PC-9 (cell line): ENCODE results near the gene CNTNAP5.

Source experiments
- CTCF ChIP-seq: fragments of 200-600 bp; sonication (generic); conservative IDR thresholded peaks from 2 replicates; pipeline ENCODE4 v1.6.1; 2017; ENCODE audit warnings: mixed run types, antibody characterized with exemption, mild to moderate bottlenecking, moderate library complexity
- EZH2 ChIP-seq: fragments of 200-600 bp; sonication (generic); IDR thresholded peaks from 2 replicates; pipeline ENCODE4 v1.8.0; 2017; ENCODE audit warnings: antibody characterized with exemption, low read depth

GRCh38 chr2:124913868-124914267 is 888.8 kb downstream of the CNTNAP5 start:
- no peak for TF ChIP-seq CTCF
- no peak for TF ChIP-seq EZH2
